H1 (cell line): ENCODE results near the gene CALD1. TPM values are rescaled to one million over a fixed set of nuclear protein-coding genes. Genes with fewer than 3 reads are reported as not detected.

Experiments
- CTCF ChIA-PET: fragments of 300-600 bp; sonication (Branson Sonifier 250); formaldehyde crosslinking; loops from one replicate; lab custom pipeline; 2021; ENCODE audit not compliant: partially characterized antibody; lab: Charles Lee
- POLR2A ChIA-PET: fragments of 300-600 bp; sonication (Branson Sonifier 250); formaldehyde crosslinking; loops from one replicate; lab custom pipeline; 2021; ENCODE audit warnings: inconsistent platforms; ENCODE audit not compliant: partially characterized antibody; lab: Charles Lee
- DNase-seq, 2 experiments: peaks; one replicate each; pipeline versions ENCODE4 v3.0.0 to v3.0.0-alpha.2; 2010 to 2022; ENCODE audit warnings: low spot score in 2 of 2, low read depth in 1 of 2, mixed read lengths in 1 of 2
- FAIRE-seq: peaks from 2 replicates; lab custom pipeline; 2011; peaks lifted over from hg19 to GRCh38; lab: Jason Lieb, UNC
- H2AFZ ChIP-seq: 2 replicates; pipeline ENCODE4 v1.8.1; 2012; ENCODE audit warnings: low read length, inconsistent platforms
- H2AK5ac ChIP-seq: 2 replicates; pipeline ENCODE4 v1.6.1; 2013; ENCODE audit warnings: low read depth, low read length
- H2BK120ac ChIP-seq: replicated peaks from 2 replicates; pipeline ENCODE3; 2013; ENCODE audit warnings: low read depth, low read length, inconsistent platforms
- H2BK12ac ChIP-seq: 2 replicates; pipeline ENCODE4 v1.6.1; 2013; ENCODE audit warnings: low read depth, low read length
- H2BK15ac ChIP-seq: 2 replicates; pipeline ENCODE4 v1.6.1; 2013; ENCODE audit warnings: low read length
- H2BK20ac ChIP-seq: 2 replicates; pipeline ENCODE4 v1.6.1; 2013; ENCODE audit warnings: low read length
- H2BK5ac ChIP-seq: 2 replicates; pipeline ENCODE4 v1.6.1; 2013; ENCODE audit warnings: low read depth, low read length
- H3K14ac ChIP-seq: 2 replicates; pipeline ENCODE4 v1.6.1; 2013; ENCODE audit warnings: inconsistent platforms; ENCODE audit not compliant: insufficient read length
- H3K18ac ChIP-seq: 2 replicates; pipeline ENCODE4 v1.6.1; 2013; ENCODE audit warnings: low read length; ENCODE audit errors: extremely low read depth
- H3K23ac ChIP-seq: 2 replicates; pipeline ENCODE4 v1.6.1; 2013; ENCODE audit warnings: inconsistent platforms; ENCODE audit not compliant: insufficient read length
- H3K23me2 ChIP-seq: 2 replicates; pipeline ENCODE4 v1.6.1; 2013; ENCODE audit warnings: low read depth, low read length
- H3K27ac ChIP-seq: 2 replicates; pipeline ENCODE4 v1.6.1; 2011; ENCODE audit warnings: low read depth, low read length, inconsistent platforms
- H3K27me3 ChIP-seq, 4 experiments: replicated peaks in 1 of 4; 1 replicate in 1 of 4; 2 replicates in 3 of 4; pipeline versions ENCODE4 v1.6.1 to v1.8.1; 2011 to 2013; ENCODE audit warnings: low read length in 3 of 4, mild to moderate bottlenecking in 3 of 4, inconsistent platforms in 2 of 4, mixed read lengths in 2 of 4, moderate library complexity in 1 of 4; ENCODE audit not compliant: control insufficient read depth in 3 of 4, insufficient read depth in 3 of 4; ENCODE audit errors: extremely low read depth in 1 of 4
- H3K36me3 ChIP-seq, 4 experiments: 2 replicates each; pipeline versions ENCODE4 v1.6.1 to v1.8.1; 2011 to 2013; ENCODE audit warnings: mild to moderate bottlenecking in 4 of 4, low read length in 3 of 4, moderate library complexity in 2 of 4, control low read depth in 1 of 4, inconsistent platforms in 1 of 4; ENCODE audit not compliant: insufficient read depth in 4 of 4, control insufficient read depth in 2 of 4
- H3K4ac ChIP-seq: replicated peaks from 2 replicates; pipeline ENCODE3; 2013; ENCODE audit warnings: low read length, low read depth, mixed read lengths, inconsistent platforms; ENCODE audit not compliant: insufficient read length
- H3K4me1 ChIP-seq, 4 experiments: replicated peaks in 1 of 4; 1 replicate in 1 of 4; 2 replicates in 3 of 4; pipeline versions ENCODE4 v1.6.1 to v1.8.1; 2011 to 2013; ENCODE audit warnings: low read length in 3 of 4, inconsistent platforms in 2 of 4, mixed read lengths in 1 of 4; ENCODE audit not compliant: insufficient read depth in 4 of 4, control insufficient read depth in 3 of 4
- H3K4me2 ChIP-seq, 2 experiments: 2 replicates each; pipeline versions ENCODE4 v1.6.1 to v1.8.1; 2011 to 2013; ENCODE audit warnings: low read depth in 2 of 2, low read length in 2 of 2, control low read depth in 1 of 2, inconsistent platforms in 1 of 2, mild to moderate bottlenecking in 1 of 2; ENCODE audit not compliant: insufficient read depth in 1 of 2
- H3K4me3 ChIP-seq, 4 experiments: fragments of 200-600, 300-600 bp in 1 of 4; sonication (generic), shearing (Covaris generic), sonication (Bioruptor Twin) in 1 of 4; 2 replicates each; pipeline versions ENCODE4 v1.5.1 to v1.8.1; 2011 to 2016; ENCODE audit warnings: low read length in 4 of 4, low read depth in 3 of 4, control low read depth in 2 of 4, inconsistent platforms in 2 of 4, mild to moderate bottlenecking in 2 of 4, mixed read lengths in 1 of 4, moderate library complexity in 1 of 4; ENCODE audit not compliant: insufficient read depth in 2 of 4; ENCODE audit errors: extremely low read depth in 1 of 4
- H3K56ac ChIP-seq: replicated peaks from 2 replicates; pipeline ENCODE3; 2013; ENCODE audit warnings: low read depth, mild to moderate bottlenecking, mixed read lengths, low read length, inconsistent platforms; ENCODE audit not compliant: insufficient read length
- H3K79me1 ChIP-seq: 2 replicates; pipeline ENCODE4 v1.6.1; 2013; ENCODE audit warnings: low read depth, low read length, control low read depth
- H3K79me2 ChIP-seq, 2 experiments: 2 replicates each; pipeline versions ENCODE4 v1.6.1 to v1.8.1; 2012 to 2013; ENCODE audit warnings: low read length in 2 of 2, mild to moderate bottlenecking in 2 of 2, inconsistent platforms in 1 of 2; ENCODE audit not compliant: insufficient read depth in 2 of 2, control insufficient read depth in 1 of 2
- H3K9ac ChIP-seq, 4 experiments: replicated peaks in 1 of 4; 1 replicate in 1 of 4; 2 replicates in 3 of 4; pipeline versions ENCODE4 v1.6.1 to v1.8.1; 2011 to 2013; ENCODE audit warnings: low read depth in 3 of 4, low read length in 3 of 4, control low read depth in 2 of 4, mild to moderate bottlenecking in 2 of 4, moderate library complexity in 2 of 4, inconsistent platforms in 1 of 4; ENCODE audit errors: extremely low read depth in 1 of 4
- H3K9me3 ChIP-seq, 2 experiments: 2 replicates each; pipeline versions ENCODE4 v1.6.1 to v1.8.1; 2012 to 2013; ENCODE audit warnings: mild to moderate bottlenecking in 2 of 2, moderate library complexity in 2 of 2, control low read depth in 1 of 2, inconsistent platforms in 1 of 2, low read depth in 1 of 2, low read length in 1 of 2, mixed read lengths in 1 of 2; ENCODE audit not compliant: insufficient read depth in 2 of 2
- H4K20me1 ChIP-seq, 2 experiments: replicated peaks in 1 of 2; 2 replicates each; pipeline versions ENCODE3 to v1.8.1; 2011 to 2013; ENCODE audit warnings: inconsistent platforms in 2 of 2, low read length in 2 of 2, mild to moderate bottlenecking in 1 of 2; ENCODE audit not compliant: insufficient read depth in 2 of 2, control insufficient read depth in 1 of 2
- H4K5ac ChIP-seq: 2 replicates; pipeline ENCODE4 v1.6.1; 2013; ENCODE audit warnings: low read length, low read depth, mixed read lengths, inconsistent platforms; ENCODE audit not compliant: insufficient read length
- H4K8ac ChIP-seq: 2 replicates; pipeline ENCODE4 v1.8.0; 2013; ENCODE audit warnings: mild to moderate bottlenecking, moderate library complexity, low read length, inconsistent platforms; ENCODE audit not compliant: insufficient read depth; ENCODE audit errors: extremely low read depth
- H4K91ac ChIP-seq: replicated peaks from 2 replicates; pipeline ENCODE3; 2013; ENCODE audit warnings: low read length, mixed read lengths, inconsistent platforms; ENCODE audit not compliant: insufficient read length
- BRCA1 ChIP-seq: IDR thresholded peaks from 2 replicates; pipeline ENCODE4 v1.6.1; 2012; ENCODE audit warnings: low read depth, low read length, improper control_type of control experiment
- CEBPB ChIP-seq: IDR thresholded peaks from 2 replicates; pipeline ENCODE4 v1.6.1; 2012; ENCODE audit warnings: low read depth, low read length
- E2F6 ChIP-seq: IDR thresholded peaks from 2 replicates; pipeline ENCODE4 v1.6.1; 2012; ENCODE audit warnings: inconsistent platforms
- GABPA ChIP-seq: IDR thresholded peaks from 2 replicates; pipeline ENCODE4 v1.6.1; 2011; ENCODE audit warnings: mild to moderate bottlenecking, low read length, moderate library complexity, borderline replicate concordance; ENCODE audit not compliant: insufficient read depth
- JUND ChIP-seq: IDR thresholded peaks from 2 replicates; pipeline ENCODE4 v1.6.1; 2011; ENCODE audit warnings: mild to moderate bottlenecking, improper control_type of control experiment, low read length
- KDM4A ChIP-seq: IDR thresholded peaks from one replicate; pipeline ENCODE4 v1.7.1; 2012; ENCODE audit warnings: low read depth, mild to moderate bottlenecking, moderate library complexity, low read length, inconsistent platforms; ENCODE audit not compliant: severe bottlenecking
- PHF8 ChIP-seq: fragments of 200-600 bp; sonication (generic); conservative IDR thresholded peaks from 2 replicates; pipeline ENCODE4 v1.7.1; 2012; ENCODE audit warnings: low read depth, mild to moderate bottlenecking, inconsistent platforms, low read length, moderate library complexity
- RXRA ChIP-seq: IDR thresholded peaks from 2 replicates; pipeline ENCODE4 v1.6.1; 2011; ENCODE audit warnings: low read depth, mild to moderate bottlenecking, low read length, moderate library complexity; ENCODE audit not compliant: insufficient read depth
- SAP30 ChIP-seq: fragments of 300-600 bp; sonication (generic); IDR thresholded peaks from 2 replicates; pipeline ENCODE4 v1.7.1; 2012; ENCODE audit warnings: low read length, moderate library complexity, mild to moderate bottlenecking, inconsistent platforms; ENCODE audit not compliant: insufficient read depth, insufficient replicate concordance
- SRF ChIP-seq: IDR thresholded peaks from 2 replicates; pipeline ENCODE4 v1.6.1; 2011; ENCODE audit warnings: mild to moderate bottlenecking, low read depth, low read length, moderate library complexity
- TAF1 ChIP-seq: IDR thresholded peaks from 2 replicates; pipeline ENCODE4 v1.6.1; 2011; ENCODE audit warnings: mild to moderate bottlenecking, low read depth, low read length
- WGBS, 2 experiments: shearing (Covaris generic) in 1 of 2; methylation state at CpG; one replicate each; pipeline versions ENCODE4 v1.1.6 to v1.1.7; 2013 to 2015; ENCODE audit warnings: low lambda C conversion rate in 2 of 2, mixed read lengths in 2 of 2, inconsistent platforms in 1 of 2, low coverage in 1 of 2, missing lambda C conversion rate in 1 of 2; ENCODE audit not compliant: insufficient replicate concordance in 2 of 2, insufficient coverage in 1 of 2, insufficient read length in 1 of 2; ENCODE audit errors: extremely low coverage in 1 of 2, missing lambda C conversion rate in 1 of 2; 5-methylcytosine and 5-hydroxymethylcytosine counted together
- polyA plus RNA-seq, 7 experiments: library from polyadenylated mRNA; depleted of rRNA in 3 of 7; stranded (reverse) in 5 of 7; unstranded in 2 of 7; fragments of >200 nt in 5 of 7; fragments of 200-250 nt in 2 of 7; gene quantifications; 1 replicate in 5 of 7; 2 replicates in 1 of 7; 4 replicates in 1 of 7; pipeline versions ENCODE4 v1.2.1 to v1.2.3, GENCODE V29; 2011 to 2013; ENCODE audit warnings: missing spikeins in 2 of 7, mixed read lengths in 2 of 7
- total RNA-seq: library from RNA; stranded (reverse); fragmentation: NEBNext Ultra II Directional; extraction: Animal tissue kit (Norgen Biotek cat#: 25700); gene quantifications from 2 replicates; pipeline ENCODE4 v1.2.1, GENCODE V29; 2021

CALD1 gene
- total and polyA plus RNA-seq, 2 of the 8 experiments (the other 6 are each of a cell fraction or from before 2014, with no cell fraction given): 34.3 to 177 TPM

- FAIRE-seq (no peak), DNase-seq (no peak)
- Histone ChIP-seq H3K79me2 (no peaks in the 10 kb centered on the region), H2BK5ac (no peak overlapping the region), H4K91ac (no peak overlapping the region), H2BK15ac (no peak overlapping the region), H3K23me2 (0 out of 2 replicates have a peak, but pooled peaks cover 2% of the 10 kb centered on the region), H3K27me3 (no peaks in the 10 kb centered on the region; a peak in 1 of 7 replicates), H3K4me3 (no peak overlapping the region), H3K18ac (no peak overlapping the region; the same call in 1 of the 2 replicates), H4K8ac (no peak overlapping the region), H3K23ac (no peak overlapping the region), H3K9me3 (no peaks in the 10 kb centered on the region), H3K36me3 (no peaks in the 10 kb centered on the region), H3K14ac (no peak overlapping the region), H2BK12ac (0 out of 2 replicates have a peak overlapping the region, but pooled peaks have one; percentile 60), H2BK20ac (no peak overlapping the region), H3K56ac (no peak overlapping the region), H3K79me1 (no peaks in the 10 kb centered on the region), H2AFZ (peak overlapping the region; percentile 92; the same call in 1 of the 2 replicates), H2BK120ac (no peak overlapping the region), H4K5ac (no peak overlapping the region), H3K4me2 (no peak overlapping the region), H3K4me1 (peaks cover 0 to 2% (median 0%) of the 10 kb centered on the region in 4 experiments; a peak in 1 of 7 replicates), H3K4ac (no peak overlapping the region), H3K9ac (no peak overlapping the region), H2AK5ac (no peak overlapping the region), H3K27ac (no peak overlapping the region), H4K20me1 (no peaks in the 10 kb centered on the region)
- WGBS, 2 experiments: 86% methylated on average over 15 of the region's 15 CpGs; no CpG with 5 or more reads in 1 of the 2 experiments
- ChIA-PET CTCF (interaction anchor here (0.6 to 4.2 kb wide), 12 partner anchors 8 to 171 kb away, joined by 3 to 18 read pairs (median 3); no protein-coding TSS in a partner anchor), POLR2A (interaction anchor here (1.1 to 1.8 kb wide), 7 partner anchors 9 to 22 kb away, joined by 3 to 10 read pairs (median 3); partner anchors contain the start of gene CALD1)
- TF ChIP-seq BRCA1 (no peak), SAP30 (no peak), CEBPB (no peak), PHF8 (no peak), SRF (no peak), E2F6 (no peak), RXRA (no peak), KDM4A (no peak), TAF1 (no peak), GABPA (no peak), JUND (no peak)
Observed at GRCh38 chr7:134766779-134767519, 12.5 kb upstream of the CALD1 start.
